MM.1S (cell line): Measurements from ENCODE around the gene PLVAP.

Experiments
- DNase-seq: peaks from one replicate; pipeline ENCODE4 v3.0.0-alpha.2; 2015
- H2AFZ ChIP-seq: fragments of 300-600 bp; sonication (generic); 2 replicates; pipeline ENCODE4 v1.6.0; 2016; ENCODE audit warnings: antibody characterized with exemption, low read length
- H3F3A ChIP-seq: fragments of 300-600 bp; sonication (generic); 2 replicates; pipeline ENCODE4 v1.6.1; 2016; ENCODE audit warnings: mild to moderate bottlenecking, antibody characterized with exemption, low read length, moderate library complexity, mixed read lengths; ENCODE audit not compliant: insufficient read depth
- H3K27ac ChIP-seq: fragments of 300-600 bp; sonication (generic); 2 replicates; pipeline ENCODE4 v1.5.1; 2016; ENCODE audit warnings: mild to moderate bottlenecking, low read length
- H3K27me3 ChIP-seq: fragments of 300-600 bp; sonication (generic); replicated peaks from 2 replicates; pipeline ENCODE4 v1.6.0; 2016; ENCODE audit warnings: low read length; ENCODE audit not compliant: insufficient read depth
- H3K36me3 ChIP-seq: fragments of 300-600 bp; sonication (generic); replicated peaks from 2 replicates; pipeline ENCODE4 v1.6.1; 2016; ENCODE audit warnings: mild to moderate bottlenecking, low read length, mixed read lengths; ENCODE audit not compliant: insufficient read depth
- H3K4me1 ChIP-seq: fragments of 300-600 bp; sonication (generic); 2 replicates; pipeline ENCODE4 v1.6.1; 2016; ENCODE audit warnings: low read length, mixed read lengths
- H3K4me2 ChIP-seq: fragments of 300-600 bp; sonication (generic); 2 replicates; pipeline ENCODE4 v1.6.0; 2016; ENCODE audit warnings: low read depth, low read length
- H3K4me3 ChIP-seq: fragments of 300-600 bp; sonication (generic); 2 replicates; pipeline ENCODE4 v1.5.1; 2016; ENCODE audit warnings: low read length, mixed read lengths
- H3K79me2 ChIP-seq: fragments of 300-600 bp; sonication (generic); 2 replicates; pipeline ENCODE4 v1.6.1; 2016; ENCODE audit warnings: mixed run types, low read length, mixed read lengths
- H3K9ac ChIP-seq: fragments of 300-600 bp; sonication (generic); 2 replicates; pipeline ENCODE4 v1.6.1; 2016; ENCODE audit warnings: low read length, mixed read lengths
- H3K9me2 ChIP-seq: fragments of 300-600 bp; sonication (generic); replicated peaks from 2 replicates; pipeline ENCODE4 v1.6.1; 2016; ENCODE audit warnings: mild to moderate bottlenecking, low read length, mixed read lengths; ENCODE audit not compliant: insufficient read depth
- H3K9me3 ChIP-seq: fragments of 300-600 bp; sonication (generic); replicated peaks from 2 replicates; pipeline ENCODE4 v1.6.1; 2016; ENCODE audit warnings: mild to moderate bottlenecking, low read length, mixed read lengths; ENCODE audit not compliant: insufficient read depth
- H4K20me1 ChIP-seq: fragments of 300-600 bp; sonication (generic); 2 replicates; pipeline ENCODE4 v1.6.1; 2016; ENCODE audit warnings: mild to moderate bottlenecking, low read length, moderate library complexity, mixed read lengths; ENCODE audit not compliant: insufficient read depth
- CTCF ChIP-seq: fragments of 300-600 bp; sonication (generic); IDR thresholded peaks from 2 replicates; pipeline ENCODE4 v1.5.1; 2016; ENCODE audit warnings: antibody characterized with exemption, low read length, mixed read lengths
- EZH2 ChIP-seq: fragments of 300-600 bp; sonication (generic); optimal IDR thresholded peaks from 2 replicates; pipeline ENCODE3; 2017; ENCODE audit warnings: low read depth, mild to moderate bottlenecking, antibody characterized with exemption, low read length, mixed read lengths
- EZH2phosphoT487 ChIP-seq: fragments of 300-600 bp; sonication (generic); IDR thresholded peaks from 2 replicates; pipeline ENCODE4 v1.6.1; 2018; ENCODE audit warnings: antibody characterized with exemption, low read length

PLVAP gene

GRCh38 chr19:17321655-17322489 is 55.3 kb downstream of the PLVAP start:
- no peaks in the 10 kb centered on the region for H3K4me1 ChIP-seq
- H3K9ac ChIP-seq, result no peak overlapping the region
- H3K9me2 ChIP-seq, result no peaks in the 10 kb centered on the region
- no peaks in the 10 kb centered on the region for H3K79me2 ChIP-seq
- H3K27ac ChIP-seq, result no peak overlapping the region
- TF ChIP-seq EZH2phosphoT487 (no peak), CTCF (no peak), EZH2 (no peak)
- 0 out of 2 replicates have a peak, but pooled peaks cover 3% of the 10 kb centered on the region for H3F3A ChIP-seq
- no peak overlapping the region for H2AFZ ChIP-seq
- H3K9me3 ChIP-seq, result no peaks in the 10 kb centered on the region
- H3K27me3 ChIP-seq, result no peaks in the 10 kb centered on the region
- H4K20me1 ChIP-seq, result no peaks in the 10 kb centered on the region
- H3K4me3 ChIP-seq, result no peak overlapping the region
- no peak overlapping the region for H3K4me2 ChIP-seq
- no peak for DNase-seq
- no peaks in the 10 kb centered on the region for H3K36me3 ChIP-seq

GRCh38 chr19:17320435-17320834 is 56.7 kb downstream of the PLVAP start:
- Histone ChIP-seq H3K9me2 (no peaks in the 10 kb centered on the region), H3K79me2 (no peaks in the 10 kb centered on the region), H3F3A (no peaks in the 10 kb centered on the region), H3K27ac (no peak overlapping the region), H3K4me2 (no peak overlapping the region), H2AFZ (no peak overlapping the region), H3K4me1 (no peaks in the 10 kb centered on the region), H3K9me3 (no peaks in the 10 kb centered on the region), H3K36me3 (no peaks in the 10 kb centered on the region), H3K27me3 (no peaks in the 10 kb centered on the region), H4K20me1 (no peaks in the 10 kb centered on the region), H3K9ac (no peak overlapping the region), H3K4me3 (no peak overlapping the region)
- DNase-seq, result no peak
- TF ChIP-seq EZH2, result no peak
- TF ChIP-seq EZH2phosphoT487, result no peak
- no peak for TF ChIP-seq CTCF

DNA sequence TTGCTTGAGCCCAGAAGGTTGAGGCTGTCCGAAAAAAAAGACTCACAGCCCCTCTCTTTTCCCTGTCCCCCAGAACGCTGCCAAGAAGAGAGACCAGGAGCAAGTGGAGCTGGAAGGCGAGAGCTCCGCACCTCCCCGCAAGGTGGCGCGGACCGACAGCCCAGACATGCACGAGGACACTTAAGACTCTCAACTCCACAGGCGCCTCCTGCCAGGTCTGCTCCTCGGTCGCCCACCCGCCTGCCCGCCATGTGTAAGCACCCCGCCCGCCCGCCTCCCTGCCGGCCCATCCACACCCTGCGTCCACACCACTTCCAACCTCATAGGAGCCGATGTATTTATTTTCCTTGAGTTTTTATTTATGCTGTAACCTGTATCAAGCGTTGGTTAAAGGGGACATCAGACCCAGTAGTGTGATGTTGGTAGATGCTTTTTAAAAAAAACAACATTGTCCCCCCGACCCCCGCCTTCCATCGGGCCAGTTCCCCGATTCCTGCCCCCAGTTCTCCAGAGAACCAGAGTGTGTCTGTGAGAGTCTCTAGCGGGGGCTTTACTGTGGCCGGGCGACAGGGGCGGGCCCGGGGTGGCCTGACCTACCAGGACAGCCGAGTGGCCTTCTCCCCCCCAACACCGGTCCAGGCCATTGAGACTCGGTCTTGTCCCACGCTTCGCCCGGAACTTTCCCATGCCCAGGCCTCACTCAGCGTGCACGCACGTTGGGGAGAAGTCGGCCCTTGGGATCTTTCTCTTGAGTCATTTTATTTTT is 57.5 kb downstream of the PLVAP start:
- no peak for DNase-seq
- TF ChIP-seq EZH2phosphoT487 (no peak), EZH2 (no peak), CTCF (no peak)
- Histone ChIP-seq H3K27ac (no peak overlapping the region), H3K4me1 (no peaks in the 10 kb centered on the region), H3K4me3 (no peak overlapping the region), H3K79me2 (0 out of 2 replicates have a peak, but pooled peaks cover under 1% of the 10 kb centered on the region), H3K36me3 (0 out of 2 replicates have a peak, but pooled peaks cover under 1% of the 10 kb centered on the region), H3K9me2 (no peaks in the 10 kb centered on the region), H3K9ac (no peak overlapping the region), H3K9me3 (no peaks in the 10 kb centered on the region), H3F3A (no peaks in the 10 kb centered on the region), H4K20me1 (no peaks in the 10 kb centered on the region), H3K4me2 (no peak overlapping the region), H3K27me3 (no peaks in the 10 kb centered on the region), H2AFZ (no peak overlapping the region)
